ENCODE measurements around the gene SPARC.
"Not testable (repeated sequence)": the region's sequence is repeated elsewhere in the genome, so short reads cannot be mapped to it uniquely, and the experiment has no call there.

SPARC gene

DNA sequence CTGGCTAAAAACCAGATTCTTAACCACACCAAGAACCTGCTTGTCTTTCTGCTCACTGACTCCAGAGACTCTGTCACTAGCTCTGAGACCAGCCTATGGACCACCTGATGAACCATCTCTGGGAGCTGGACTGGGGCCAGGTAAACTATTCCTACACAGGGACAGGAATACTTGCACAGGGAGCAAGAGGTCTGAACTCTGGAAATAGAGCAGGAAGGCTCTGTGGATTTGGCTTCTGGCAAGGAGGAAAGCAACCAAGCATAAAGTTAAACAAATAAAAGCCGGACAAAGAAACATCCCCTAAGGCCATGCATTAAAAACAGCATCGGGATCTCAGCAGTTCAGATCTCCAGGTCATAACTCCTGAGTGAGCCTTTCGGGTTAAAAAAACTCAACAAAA lies 5.6 kb upstream of the SPARC start:
- no peak for ATAC-seq
- TF ChIP-seq ZFP30 (CRISPR knock-in tag; IDR thresholded peaks at IDR 0.05) (no peak), ZNF70 (CRISPR knock-in tag; IDR thresholded peaks at IDR 0.05) (no peak), TOX (CRISPR knock-in tag; IDR thresholded peaks at IDR 0.05; ENCODE audit: borderline replicate concordance) (no peak), ZC3H10 (CRISPR knock-in tag; IDR thresholded peaks at IDR 0.05) (no peak), CSDC2 (CRISPR knock-in tag; IDR thresholded peaks at IDR 0.05) (no peak), OSR1 (CRISPR knock-in tag; IDR thresholded peaks at IDR 0.05) (no peak), PPARA (CRISPR knock-in tag; IDR thresholded peaks at IDR 0.05; ENCODE audit: borderline replicate concordance) (no peak), ARNTL (CRISPR knock-in tag; IDR thresholded peaks at IDR 0.05; ENCODE audit: borderline replicate concordance, low read depth) (no peak), ZNF8 (CRISPR knock-in tag; IDR thresholded peaks at IDR 0.05) (no peak), TCF4 (CRISPR knock-in tag; IDR thresholded peaks at IDR 0.05; ENCODE audit: borderline replicate concordance) (no peak), GLIS3 (CRISPR knock-in tag; IDR thresholded peaks at IDR 0.05) (no peak)
- TF ChIP-seq, protein P1, sequence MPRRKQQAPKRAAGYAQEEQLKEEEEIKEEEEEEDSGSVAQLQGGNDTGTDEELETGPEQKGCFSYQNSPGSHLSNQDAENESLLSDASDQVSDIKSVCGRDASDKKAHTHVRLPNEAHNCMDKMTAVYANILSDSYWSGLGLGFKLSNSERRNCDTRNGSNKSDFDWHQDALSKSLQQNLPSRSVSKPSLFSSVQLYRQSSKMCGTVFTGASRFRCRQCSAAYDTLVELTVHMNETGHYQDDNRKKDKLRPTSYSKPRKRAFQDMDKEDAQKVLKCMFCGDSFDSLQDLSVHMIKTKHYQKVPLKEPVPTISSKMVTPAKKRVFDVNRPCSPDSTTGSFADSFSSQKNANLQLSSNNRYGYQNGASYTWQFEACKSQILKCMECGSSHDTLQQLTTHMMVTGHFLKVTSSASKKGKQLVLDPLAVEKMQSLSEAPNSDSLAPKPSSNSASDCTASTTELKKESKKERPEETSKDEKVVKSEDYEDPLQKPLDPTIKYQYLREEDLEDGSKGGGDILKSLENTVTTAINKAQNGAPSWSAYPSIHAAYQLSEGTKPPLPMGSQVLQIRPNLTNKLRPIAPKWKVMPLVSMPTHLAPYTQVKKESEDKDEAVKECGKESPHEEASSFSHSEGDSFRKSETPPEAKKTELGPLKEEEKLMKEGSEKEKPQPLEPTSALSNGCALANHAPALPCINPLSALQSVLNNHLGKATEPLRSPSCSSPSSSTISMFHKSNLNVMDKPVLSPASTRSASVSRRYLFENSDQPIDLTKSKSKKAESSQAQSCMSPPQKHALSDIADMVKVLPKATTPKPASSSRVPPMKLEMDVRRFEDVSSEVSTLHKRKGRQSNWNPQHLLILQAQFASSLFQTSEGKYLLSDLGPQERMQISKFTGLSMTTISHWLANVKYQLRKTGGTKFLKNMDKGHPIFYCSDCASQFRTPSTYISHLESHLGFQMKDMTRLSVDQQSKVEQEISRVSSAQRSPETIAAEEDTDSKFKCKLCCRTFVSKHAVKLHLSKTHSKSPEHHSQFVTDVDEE (CRISPR knock-in tag; IDR thresholded peaks at IDR 0.05) = no peak
- TF ChIP-seq, protein P2, sequence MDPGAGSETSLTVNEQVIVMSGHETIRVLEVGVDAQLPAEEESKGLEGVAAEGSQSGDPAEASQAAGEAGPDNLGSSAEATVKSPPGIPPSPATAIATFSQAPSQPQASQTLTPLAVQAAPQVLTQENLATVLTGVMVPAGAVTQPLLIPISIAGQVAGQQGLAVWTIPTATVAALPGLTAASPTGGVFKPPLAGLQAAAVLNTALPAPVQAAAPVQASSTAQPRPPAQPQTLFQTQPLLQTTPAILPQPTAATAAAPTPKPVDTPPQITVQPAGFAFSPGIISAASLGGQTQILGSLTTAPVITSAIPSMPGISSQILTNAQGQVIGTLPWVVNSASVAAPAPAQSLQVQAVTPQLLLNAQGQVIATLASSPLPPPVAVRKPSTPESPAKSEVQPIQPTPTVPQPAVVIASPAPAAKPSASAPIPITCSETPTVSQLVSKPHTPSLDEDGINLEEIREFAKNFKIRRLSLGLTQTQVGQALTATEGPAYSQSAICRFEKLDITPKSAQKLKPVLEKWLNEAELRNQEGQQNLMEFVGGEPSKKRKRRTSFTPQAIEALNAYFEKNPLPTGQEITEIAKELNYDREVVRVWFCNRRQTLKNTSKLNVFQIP (CRISPR knock-in tag; IDR thresholded peaks at IDR 0.05; ENCODE audit: borderline replicate concordance, low read depth) = no peak
- TF ChIP-seq, protein P3, sequence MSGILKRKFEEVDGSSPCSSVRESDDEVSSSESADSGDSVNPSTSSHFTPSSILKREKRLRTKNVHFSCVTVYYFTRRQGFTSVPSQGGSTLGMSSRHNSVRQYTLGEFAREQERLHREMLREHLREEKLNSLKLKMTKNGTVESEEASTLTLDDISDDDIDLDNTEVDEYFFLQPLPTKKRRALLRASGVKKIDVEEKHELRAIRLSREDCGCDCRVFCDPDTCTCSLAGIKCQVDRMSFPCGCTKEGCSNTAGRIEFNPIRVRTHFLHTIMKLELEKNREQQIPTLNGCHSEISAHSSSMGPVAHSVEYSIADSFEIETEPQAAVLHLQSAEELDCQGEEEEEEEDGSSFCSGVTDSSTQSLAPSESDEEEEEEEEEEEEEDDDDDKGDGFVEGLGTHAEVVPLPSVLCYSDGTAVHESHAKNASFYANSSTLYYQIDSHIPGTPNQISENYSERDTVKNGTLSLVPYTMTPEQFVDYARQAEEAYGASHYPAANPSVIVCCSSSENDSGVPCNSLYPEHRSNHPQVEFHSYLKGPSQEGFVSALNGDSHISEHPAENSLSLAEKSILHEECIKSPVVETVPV (CRISPR knock-in tag; IDR thresholded peaks at IDR 0.05) = no peak

GRCh38 chr5:151691706-151692105 lies 5.0 kb upstream of the SPARC start:
- ATAC-seq = no peak
- TF ChIP-seq TOX (CRISPR knock-in tag; IDR thresholded peaks at IDR 0.05; ENCODE audit: borderline replicate concordance) = no peak
- TF ChIP-seq RARB (CRISPR knock-in tag; IDR thresholded peaks at IDR 0.05) = no peak
- TF ChIP-seq ZFP30 (CRISPR knock-in tag; IDR thresholded peaks at IDR 0.05) = no peak
- no peak for TF ChIP-seq SNAI2 (CRISPR knock-in tag; IDR thresholded peaks at IDR 0.05)
- no peak for TF ChIP-seq ZNF565 (CRISPR knock-in tag; conservative IDR thresholded peaks at IDR 0.05; ENCODE audit: low read depth)
- TF ChIP-seq, protein P4, sequence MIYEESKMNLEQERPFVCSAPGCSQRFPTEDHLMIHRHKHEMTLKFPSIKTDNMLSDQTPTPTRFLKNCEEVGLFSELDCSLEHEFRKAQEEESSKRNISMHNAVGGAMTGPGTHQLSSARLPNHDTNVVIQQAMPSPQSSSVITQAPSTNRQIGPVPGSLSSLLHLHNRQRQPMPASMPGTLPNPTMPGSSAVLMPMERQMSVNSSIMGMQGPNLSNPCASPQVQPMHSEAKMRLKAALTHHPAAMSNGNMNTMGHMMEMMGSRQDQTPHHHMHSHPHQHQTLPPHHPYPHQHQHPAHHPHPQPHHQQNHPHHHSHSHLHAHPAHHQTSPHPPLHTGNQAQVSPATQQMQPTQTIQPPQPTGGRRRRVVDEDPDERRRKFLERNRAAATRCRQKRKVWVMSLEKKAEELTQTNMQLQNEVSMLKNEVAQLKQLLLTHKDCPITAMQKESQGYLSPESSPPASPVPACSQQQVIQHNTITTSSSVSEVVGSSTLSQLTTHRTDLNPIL (CRISPR knock-in tag; IDR thresholded peaks at IDR 0.05; ENCODE audit: low read depth) = no peak
- no peak for TF ChIP-seq ISL1 (CRISPR knock-in tag; IDR thresholded peaks at IDR 0.05)
- TF ChIP-seq PATZ1 (CRISPR knock-in tag; IDR thresholded peaks at IDR 0.05; ENCODE audit: borderline replicate concordance) = no peak
- TF ChIP-seq OSR1 (CRISPR knock-in tag; IDR thresholded peaks at IDR 0.05) = no peak
- TF ChIP-seq TCF4 (CRISPR knock-in tag; IDR thresholded peaks at IDR 0.05; ENCODE audit: borderline replicate concordance) = no peak
- no peak for TF ChIP-seq ARNTL (CRISPR knock-in tag; IDR thresholded peaks at IDR 0.05; ENCODE audit: borderline replicate concordance, low read depth)

GRCh38 chr5:151689591-151689990 lies 2.9 kb upstream of the SPARC start:
- ATAC-seq = not testable (repeated sequence)

DNA sequence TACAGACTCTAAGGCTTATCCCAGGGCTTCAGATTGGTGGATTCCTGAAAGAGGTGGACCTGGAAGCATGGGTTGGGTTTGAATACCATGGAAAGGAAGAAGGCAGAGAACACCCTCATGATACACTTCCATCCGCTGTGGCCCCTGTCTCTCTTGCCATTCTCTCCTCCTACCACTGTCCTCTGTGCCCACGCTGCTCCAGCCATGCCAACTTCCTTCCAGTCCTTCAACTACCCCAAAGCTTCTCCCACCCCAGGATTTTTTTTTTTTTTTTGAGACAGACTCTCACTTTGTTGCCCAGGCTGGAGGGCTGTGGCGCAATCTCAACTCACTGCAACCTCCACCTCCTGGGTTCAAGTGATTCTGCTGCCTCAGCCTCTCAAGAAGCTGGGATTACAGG lies 1.7 kb upstream of the SPARC start:
- ATAC-seq = no peak
- no peak for TF ChIP-seq RARB (CRISPR knock-in tag; IDR thresholded peaks at IDR 0.05)
- TF ChIP-seq OSR1 (CRISPR knock-in tag; IDR thresholded peaks at IDR 0.05) = no peak
- TF ChIP-seq GLIS3 (CRISPR knock-in tag; IDR thresholded peaks at IDR 0.05) = no peak
- TF ChIP-seq BACH2 (CRISPR knock-in tag; IDR thresholded peaks at IDR 0.05; ENCODE audit: borderline replicate concordance) = no peak
- TF ChIP-seq, protein P4 (CRISPR knock-in tag; IDR thresholded peaks at IDR 0.05; ENCODE audit: low read depth) = no peak
- TF ChIP-seq TCF4 (CRISPR knock-in tag; IDR thresholded peaks at IDR 0.05; ENCODE audit: borderline replicate concordance) = no peak
- TF ChIP-seq ZNF70 (CRISPR knock-in tag; IDR thresholded peaks at IDR 0.05) = no peak
- no peak for TF ChIP-seq ZNF565 (CRISPR knock-in tag; conservative IDR thresholded peaks at IDR 0.05; ENCODE audit: low read depth)
- TF ChIP-seq PPARA (CRISPR knock-in tag; IDR thresholded peaks at IDR 0.05; ENCODE audit: borderline replicate concordance) = no peak
- TF ChIP-seq, protein P3 (CRISPR knock-in tag; IDR thresholded peaks at IDR 0.05) = no peak
- no peak for TF ChIP-seq ESRRG (CRISPR knock-in tag; IDR thresholded peaks at IDR 0.05)
- TF ChIP-seq ZC3H10 (CRISPR knock-in tag; IDR thresholded peaks at IDR 0.05) = no peak
- TF ChIP-seq ZFP30 (CRISPR knock-in tag; IDR thresholded peaks at IDR 0.05) = no peak
- TF ChIP-seq CSDC2 (CRISPR knock-in tag; IDR thresholded peaks at IDR 0.05) = no peak
- no peak for TF ChIP-seq ZNF8 (CRISPR knock-in tag; IDR thresholded peaks at IDR 0.05)
